DMS 273 (cell line): ENCODE results near the gene MEIS2.

Experiments
- DNase-seq: peaks from one replicate; lab custom pipeline; 2025; ENCODE audit not compliant: unreplicated experiment; lab: John Stamatoyannopoulos, UW

Gene MEIS2

DNA sequence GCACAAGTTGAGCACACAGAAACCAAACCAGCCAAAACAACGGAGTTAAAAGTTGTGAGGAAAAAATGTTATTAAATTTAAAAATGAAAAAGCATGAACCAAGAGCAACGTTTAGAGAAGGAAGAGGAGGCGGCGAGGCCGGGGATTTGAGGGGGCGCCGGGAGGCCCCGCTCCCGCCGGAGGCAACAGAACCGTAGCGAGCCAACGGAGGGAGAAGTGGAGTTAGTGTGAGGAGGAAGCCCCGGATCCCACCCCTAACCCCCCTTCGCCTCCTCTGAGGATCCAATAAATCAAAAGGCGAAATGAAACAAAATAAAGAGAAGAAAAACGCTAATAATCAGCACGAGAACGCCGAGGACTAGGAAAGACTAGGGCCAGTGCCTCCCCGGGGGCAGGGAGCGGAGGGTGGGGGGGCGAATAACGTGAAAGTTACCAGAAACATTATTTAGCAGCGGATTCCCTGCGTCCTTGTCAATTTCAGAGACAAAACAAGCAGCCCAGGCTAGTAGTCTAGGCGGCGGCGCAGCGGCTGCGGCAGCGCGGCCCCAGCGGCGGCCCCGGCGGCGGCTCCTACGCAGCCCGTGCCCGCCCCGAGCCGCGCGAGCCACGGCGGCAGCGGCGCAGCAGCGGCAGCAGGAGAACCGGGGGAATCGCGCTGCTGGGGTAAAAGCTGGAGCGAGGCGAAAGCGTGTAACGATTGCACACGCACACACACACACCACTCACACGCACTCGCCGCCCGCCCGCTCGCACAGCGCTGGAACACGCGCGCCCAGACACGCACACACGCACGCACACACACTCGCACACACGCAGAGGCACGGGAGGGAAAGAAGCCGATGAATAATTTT, 1.7 kb downstream of the MEIS2 start:
- DNase-seq = peak; percentile 66

DNA sequence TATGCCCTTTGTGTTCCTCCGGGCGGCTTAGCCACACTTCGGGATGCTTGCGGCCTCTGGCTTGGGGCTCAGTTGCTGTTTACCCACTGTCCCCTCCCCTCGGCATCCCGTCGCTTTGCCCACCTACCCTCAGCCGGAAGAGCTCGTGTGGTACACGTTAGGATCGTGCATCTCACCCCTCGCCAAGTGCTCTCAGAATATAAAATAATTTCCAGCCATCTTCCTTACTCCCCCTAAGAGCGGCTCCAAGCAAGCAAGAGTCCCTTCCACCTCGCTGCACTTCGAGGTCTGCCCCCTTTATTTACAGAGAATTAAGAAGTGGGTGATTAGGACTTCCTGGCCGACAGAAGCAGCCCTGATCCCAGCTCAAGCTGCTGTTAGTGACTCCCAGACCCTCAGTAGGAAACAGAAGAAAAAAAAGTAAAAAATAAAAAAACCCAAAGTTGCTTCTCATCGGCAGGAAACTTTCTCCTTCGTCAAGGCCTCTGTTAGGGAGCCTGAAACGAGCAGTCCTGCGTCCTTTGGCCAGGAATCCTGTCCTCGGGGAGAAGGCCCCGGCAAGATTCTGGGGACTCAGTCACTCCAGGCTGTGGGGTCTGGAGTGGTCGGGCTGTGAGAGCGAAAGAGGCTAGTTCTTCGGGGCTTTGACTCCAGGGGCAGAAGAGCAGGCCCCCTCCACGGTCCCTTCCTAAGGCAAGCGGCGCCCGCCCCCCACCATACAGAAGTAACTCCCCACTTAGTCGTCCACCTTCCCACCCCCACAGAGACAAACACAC, 3.0 kb downstream of the MEIS2 start:
- DNase-seq = no peak

DNA sequence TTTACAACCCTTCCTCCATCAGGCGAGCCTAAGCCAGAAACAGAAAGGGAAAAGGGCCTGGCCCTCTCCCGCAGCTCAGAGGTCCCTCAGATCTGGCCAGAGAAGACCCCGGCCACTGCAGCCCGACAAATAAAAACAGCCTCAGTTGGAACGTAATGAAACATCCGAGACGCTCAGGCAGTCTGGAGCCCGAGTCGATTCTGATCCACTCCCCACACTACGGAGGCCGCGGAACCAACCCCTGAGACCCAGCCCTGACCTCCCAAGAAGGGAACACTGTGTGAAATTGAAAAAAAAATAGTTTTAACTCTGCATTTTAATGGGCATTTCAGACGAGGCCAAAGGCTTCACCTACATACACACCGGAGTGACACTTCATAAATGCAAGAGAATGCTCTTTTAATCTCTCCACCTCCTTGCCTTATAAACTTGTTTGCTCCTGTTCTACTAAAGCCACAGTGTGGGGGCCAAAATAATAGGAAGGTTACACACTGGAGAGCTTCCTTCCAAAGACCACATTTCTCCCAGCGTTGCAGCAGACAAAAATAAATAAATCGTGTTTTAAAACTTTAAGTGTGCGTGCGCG, 3.7 kb downstream of the MEIS2 start:
- DNase-seq = no peak

DNA sequence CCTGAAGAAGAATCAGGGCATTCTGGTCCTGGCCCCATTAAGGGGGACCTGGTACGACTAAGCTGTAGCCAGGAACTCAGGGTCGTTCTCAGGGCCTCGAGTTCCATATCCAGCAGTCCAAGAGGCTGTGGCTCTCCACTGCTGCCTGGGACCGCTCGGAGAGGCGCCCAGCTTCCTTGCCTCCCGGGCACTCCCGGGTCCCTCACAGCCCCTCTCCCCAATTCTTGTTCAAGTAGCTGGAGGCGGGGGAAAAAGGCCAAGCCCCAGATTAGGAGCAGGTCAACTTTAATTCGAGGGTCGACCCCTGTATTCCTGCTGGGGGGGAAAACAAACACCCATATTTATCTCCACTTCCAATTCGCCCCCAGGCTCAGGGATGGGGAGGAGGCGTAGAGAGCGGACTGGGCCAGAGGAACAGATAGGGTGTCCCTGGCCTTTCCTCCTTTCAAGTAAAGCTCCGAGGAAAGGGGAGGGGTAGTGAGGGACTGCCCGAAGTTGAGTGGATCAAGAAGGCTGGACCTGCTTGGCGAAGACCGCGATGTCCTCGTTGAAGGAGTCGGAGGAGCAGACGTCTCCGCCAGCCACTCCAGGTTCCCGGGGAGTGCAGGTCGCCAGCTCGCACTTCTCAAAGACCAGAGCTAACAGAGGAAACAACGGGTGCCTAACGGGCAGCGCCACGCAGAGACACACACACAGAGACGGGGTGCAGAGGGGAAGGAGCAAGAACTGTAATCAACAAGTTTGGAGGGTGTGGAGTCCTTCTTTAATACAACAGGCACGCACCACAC, 4.4 kb downstream of the MEIS2 start:
- DNase-seq = no peak

DNA sequence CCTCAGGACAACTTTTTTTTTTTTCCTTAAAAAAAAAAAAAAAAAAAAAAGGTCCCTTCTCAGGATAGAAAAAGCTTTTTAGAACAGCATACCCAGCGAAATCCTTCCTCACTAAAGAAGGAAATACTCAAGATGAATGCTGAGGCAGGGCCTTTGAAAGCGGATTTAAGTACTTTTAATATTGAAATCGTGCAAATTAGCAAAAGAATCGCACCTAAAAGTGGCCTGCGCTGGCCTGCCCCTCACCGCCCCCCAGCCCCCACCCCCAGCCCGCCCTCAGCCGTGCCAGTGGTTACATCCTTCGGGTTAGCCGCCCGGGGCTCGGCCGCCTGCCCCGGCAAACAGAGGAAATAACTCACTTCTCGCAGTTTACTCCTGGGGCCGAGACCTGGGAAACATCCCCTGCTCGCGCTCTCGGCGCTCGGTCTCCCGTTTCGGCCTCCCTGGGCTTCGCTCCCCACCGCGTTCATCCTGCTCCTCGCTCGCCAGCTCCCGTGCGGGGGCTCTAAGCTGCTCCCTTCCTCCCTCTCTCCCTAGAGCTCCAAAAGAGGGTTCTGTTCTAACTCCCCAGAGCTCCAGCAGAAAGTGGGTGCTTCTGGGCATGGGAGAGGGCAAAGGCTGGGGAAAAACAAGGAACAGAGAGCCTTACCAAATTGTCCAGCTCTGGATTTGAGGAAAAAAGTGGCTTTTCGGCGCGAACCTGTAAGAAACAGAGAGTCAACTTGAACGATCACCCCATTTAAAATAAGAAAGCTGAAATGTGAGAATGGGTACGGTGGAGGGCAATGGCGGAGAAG, 5.2 kb downstream of the MEIS2 start:
- DNase-seq = no peak

DNA sequence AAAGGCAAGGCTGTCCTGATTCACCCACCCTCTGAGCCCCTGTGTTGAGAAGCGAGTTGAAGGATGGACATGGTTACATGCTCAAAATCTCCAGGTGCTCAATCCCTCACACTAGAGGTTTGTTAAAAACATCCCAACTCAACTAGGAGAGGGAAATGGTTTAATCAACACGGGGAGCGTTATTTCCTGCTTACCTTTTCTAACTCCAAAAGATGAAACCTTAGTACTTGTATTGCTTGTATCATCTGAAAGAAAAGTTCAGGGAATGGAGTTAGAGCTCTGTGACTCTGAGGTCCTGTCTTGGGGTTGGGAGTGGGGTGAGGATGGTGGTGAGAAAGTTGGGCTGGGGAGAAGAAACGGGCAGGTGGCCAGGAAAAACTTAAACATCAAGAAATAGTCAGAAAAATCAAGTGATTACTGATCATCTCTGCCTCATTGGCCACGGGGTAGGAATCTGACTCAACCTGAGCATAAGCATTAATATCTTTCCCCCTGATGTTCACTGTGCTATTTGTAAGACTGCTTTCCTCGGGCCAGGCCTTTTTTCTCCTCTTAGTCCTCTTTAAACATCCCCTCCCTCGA, 5.9 kb downstream of the MEIS2 start:
- DNase-seq = no peak

DNA sequence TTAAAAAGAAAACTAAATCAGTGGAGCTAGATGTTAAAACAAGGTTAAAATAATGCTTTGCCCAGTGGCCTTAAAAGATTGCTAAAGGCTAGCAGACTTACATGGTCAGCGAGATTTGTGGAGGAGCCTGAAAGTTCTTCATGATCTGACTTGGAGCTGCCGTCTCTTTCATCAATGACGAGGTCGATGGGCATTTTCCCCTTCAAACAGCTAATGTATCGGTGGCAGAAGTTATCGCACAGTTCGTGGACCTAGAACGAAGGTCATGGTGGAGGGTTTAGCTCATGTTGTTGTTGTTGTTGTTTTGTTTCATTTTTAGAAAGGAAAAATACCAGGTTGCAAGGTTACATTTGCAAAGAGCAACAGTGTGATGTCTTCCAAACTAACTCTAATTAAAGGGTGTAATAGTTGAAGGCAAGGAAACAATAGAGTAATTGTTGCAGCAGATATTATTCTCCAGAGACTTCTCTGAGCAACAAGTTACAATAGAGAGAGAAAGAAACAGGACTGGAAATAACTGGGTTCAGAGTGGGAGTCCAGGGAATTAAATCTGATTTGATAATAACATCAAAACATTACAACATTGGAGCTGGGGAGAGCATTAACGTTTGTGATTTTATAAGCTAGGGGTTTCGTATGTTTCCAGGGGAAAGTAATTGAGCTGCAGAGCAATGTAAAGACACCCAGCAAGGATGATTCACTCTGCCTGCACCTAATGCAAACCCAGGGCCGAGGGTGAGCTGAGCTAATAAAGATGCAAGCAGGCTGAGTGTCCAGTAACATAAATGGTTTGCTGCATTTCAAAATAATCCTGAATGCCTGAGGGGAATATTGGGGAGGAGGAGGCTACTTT, 6.6 kb downstream of the MEIS2 start:
- DNase-seq = no peak

DNA sequence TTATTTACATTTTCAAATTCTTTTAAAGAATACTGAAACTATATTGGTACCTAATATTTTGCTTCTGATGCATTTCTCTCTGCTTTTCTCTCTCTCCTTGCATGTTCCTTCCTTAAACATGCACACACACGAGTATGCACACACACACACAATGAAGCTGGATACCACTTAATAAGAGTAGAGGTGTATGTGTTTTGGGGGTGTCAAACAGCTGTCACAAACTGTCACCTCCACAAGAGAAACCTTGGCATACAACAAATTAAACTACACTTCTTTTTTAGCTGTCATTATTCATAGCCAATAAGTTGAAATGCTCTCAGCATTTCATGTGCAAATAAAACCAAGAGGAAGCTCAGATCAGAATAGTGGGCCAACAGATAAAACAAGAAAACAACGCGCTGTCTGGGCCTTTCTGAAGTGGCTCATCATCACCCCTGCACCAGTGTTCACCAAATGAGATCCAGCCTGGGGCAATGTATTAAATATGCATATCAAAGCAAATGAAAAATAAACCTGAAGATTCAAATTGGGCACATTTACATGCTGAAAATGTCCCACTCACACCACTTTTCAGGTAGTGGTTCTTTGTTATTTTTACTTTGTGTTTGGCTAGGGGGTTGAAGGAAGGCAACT, 9.7 kb downstream of the MEIS2 start:
- DNase-seq = no peak

DNA sequence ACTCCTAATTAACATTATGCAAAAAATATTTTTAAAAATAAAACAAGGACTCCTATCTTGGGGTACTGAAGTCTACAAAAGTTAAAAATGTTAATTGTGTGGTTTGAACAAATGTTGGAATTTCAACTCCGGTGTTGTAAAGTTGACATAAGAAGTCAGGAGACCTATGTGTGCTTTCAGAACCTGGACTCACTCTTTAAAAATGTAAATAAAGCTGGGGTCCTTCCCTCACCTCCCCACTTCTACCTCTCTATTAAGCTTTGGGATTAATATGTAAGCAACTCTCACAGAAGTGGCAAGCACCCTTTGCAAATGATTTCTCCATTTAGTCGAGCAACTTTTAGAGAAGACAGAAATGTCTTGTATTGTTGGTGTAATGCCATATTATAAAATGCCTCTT, 11.9 kb downstream of the MEIS2 start:
- no peak for DNase-seq

DNA sequence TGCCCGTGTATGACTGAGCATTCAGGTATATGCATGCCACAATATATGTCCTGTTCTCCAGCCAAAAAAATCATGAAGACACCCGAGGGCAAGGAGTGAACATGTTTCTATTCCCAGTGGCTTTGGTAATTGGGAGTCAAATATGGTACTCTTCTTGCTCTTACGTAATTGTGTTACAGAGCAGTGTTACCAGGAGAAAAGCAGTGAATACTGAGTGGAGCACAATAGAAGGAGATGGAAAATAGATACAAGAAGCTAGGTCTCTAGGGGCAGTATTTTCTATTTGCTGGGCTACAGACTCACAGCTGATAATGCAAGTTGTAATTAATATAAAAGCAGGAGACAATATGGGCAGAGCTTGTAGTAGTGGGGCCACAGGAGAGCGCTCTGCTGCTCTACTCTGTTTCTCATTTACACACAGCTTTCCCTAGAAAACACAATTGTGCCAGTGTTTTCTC, 13.2 kb downstream of the MEIS2 start:
- DNase-seq = no peak

DNA sequence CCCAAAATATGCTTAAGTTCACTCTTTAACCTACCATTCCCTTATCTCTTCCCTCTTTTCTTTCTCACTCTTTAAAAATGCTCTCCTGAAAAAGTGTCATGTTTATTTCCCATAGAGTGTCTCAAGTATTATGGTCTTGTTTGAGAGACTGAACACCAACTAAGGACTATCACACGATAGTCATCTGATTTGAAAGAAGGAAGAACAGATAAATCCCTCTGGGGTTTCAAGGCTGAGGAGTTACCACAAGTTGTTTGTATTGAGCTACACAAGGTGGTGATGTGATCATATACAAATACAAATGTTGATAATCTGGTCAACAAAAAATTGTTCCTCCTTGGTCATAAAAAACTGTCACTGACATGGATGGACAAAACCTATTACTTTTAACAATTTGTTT, 13.8 kb downstream of the MEIS2 start:
- DNase-seq = no peak

DNA sequence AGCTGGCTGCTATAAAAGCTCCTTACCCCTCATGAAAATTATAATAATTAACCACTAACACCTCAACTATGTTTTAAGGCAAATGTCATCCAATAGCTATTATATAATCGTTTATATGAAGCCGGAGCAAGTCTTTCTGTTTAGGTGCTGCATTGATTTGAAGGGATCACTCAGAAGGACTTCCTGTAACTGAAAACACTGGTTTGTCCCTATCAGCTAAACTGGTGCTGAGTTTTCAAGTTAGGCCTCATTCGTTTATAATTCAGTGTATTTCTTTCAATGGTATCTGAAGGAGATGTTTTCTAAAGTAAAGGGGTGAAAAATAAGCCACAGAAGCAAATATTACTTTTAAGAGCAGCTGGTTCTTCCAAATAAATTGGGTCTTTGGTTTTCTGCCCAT, 14.2 kb downstream of the MEIS2 start:
- no peak for DNase-seq

DNA sequence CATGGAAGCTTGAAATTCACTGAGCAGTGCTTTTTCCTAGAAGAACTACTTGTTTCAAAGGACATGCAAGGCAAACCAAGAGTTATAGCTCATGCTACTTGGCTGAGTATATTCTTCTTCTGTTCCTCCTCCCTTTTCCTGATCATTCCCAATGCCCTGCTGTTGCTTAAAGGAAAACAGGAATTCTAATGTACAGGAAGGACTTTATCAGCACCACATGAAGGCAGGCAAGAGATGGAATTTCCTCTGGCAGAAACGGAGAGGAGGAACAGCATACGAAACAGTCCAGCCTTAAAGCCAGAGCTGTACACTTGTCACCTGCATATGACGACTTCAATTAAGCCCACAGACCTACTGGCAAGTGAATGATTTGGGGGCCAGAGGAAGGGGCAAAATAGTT, 15.7 kb downstream of the MEIS2 start:
- no peak for DNase-seq

DNA sequence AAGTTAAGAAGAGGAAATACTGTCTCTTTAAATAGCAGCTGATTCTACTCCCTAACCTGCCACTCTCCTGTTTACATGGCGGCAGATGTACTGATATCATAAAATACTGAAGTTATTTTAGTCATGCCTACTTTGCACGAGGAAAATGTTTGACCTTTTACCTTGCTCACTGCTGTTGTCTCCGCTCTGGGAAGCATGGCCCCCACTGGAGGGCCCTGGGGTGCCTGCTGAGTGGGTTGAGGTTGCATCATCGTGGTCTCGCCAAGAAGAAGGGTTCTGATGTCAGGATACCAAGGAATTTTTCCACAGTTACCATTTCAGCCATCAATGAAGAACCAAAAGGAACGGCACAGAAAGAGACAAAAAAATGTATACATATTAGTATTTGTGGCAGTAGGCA, 16.7 kb downstream of the MEIS2 start:
- no peak for DNase-seq

DNA sequence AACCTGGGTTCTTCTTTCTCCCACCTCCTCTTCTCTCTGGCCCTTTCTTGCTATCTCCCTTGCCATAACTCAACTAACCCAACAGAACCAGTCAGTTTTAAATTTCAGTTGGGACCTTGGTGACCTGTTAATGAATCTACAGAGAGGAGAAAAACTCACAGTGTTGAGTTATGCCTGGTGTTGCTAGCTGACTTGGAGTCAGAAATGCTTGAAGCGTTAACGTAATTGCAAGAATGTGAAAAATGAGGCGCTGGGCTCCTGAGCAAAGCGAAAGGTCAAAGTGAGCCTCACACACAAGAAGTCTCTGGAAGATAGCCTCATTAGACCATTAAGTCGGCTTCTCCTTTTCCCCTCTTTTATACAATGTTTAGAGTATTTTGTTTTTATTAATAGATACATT, 18.4 kb downstream of the MEIS2 start:
- no peak for DNase-seq

DNA sequence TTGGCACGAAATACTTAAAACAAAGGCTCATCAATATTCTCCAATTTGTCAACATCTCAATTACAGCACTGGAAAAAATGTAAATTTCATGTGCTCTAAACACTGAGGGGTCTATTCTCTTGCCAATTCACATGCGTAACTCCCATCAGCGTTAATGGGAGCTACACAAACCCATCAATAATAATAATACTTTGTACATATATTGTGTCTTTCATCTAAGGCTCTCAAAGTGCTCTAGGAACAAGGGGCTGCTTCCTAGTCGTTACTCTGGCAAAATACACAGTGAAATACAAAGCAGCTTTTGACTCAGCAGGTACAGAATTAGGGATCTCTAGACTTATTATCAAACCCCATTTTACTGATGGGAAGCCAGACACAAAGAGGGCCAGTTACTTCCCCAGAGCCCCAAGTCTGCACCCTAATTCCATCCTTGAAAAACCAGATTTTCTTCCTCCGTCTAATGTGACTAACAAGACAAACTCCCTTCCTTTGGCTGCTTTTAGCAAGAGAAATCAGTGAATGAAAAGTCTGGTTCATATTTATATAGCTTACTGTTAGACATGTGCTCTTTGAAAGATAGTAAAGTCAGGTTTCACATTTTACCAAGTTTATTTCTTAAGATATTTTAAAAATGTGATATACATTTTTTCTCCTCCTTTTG, 20.0 kb downstream of the MEIS2 start:
- no peak for DNase-seq

DNA sequence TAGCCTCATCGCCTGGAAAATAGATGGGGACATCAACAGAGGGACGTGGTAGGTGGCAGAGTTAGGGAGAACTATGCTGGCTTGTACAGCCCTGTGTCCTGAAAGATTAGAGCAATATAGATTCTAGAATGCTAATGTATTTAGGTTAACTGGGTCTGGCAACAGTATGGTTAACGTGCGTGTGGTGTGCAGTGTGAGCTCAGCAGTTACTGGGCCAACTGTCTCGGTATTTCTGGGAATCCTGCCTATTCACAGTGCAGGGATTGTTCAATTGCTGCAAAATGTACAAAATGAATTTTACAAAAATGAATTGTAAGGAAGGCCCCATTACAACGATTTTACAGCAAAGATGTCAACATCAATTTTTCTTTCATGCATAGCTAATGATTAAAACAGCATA, 20.6 kb downstream of the MEIS2 start:
- DNase-seq = peak; percentile 2

DNA sequence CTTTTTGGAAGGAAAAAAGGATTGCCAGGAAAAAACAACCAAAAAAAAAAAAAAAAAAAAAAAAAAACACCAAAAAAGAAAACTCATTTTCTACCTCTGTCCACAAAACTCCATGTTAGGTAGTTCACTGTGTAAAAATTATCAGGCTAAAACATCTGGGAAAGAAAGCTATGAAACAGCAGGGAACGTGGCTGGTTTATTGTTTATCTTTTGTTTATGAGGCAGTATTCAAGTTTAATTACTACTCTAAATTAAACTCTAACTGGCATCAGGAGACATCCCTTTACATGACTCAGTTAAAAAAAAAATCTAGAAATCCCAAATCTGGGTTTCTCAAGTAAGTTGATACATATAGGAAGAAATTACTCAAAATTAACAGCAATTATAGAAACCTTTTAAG, 21.8 kb downstream of the MEIS2 start:
- no peak for DNase-seq
